Hematopoietic multipotent progenitor cell treated with erythropoietin and hydrocortisone succinate and interleukin-3 and kit ligand, for 17 days (in vitro differentiated cells): Measurements from ENCODE around the gene DHRS9.
A peak's percentile ranks its signal among the peaks of the same experiment; 100 is the strongest.
"Not testable (repeated sequence)": the region's sequence is repeated elsewhere in the genome, so short reads cannot be mapped to it uniquely, and the experiment has no call there.

Experiments
- DNase-seq: peaks from one replicate; pipeline ENCODE4 v3.0.0-alpha.2; 2015; ENCODE audit warnings: low spot score

Gene DHRS9

GRCh38 chr2:169136428-169136827, 67.1 kb downstream of the DHRS9 start:
- DNase-seq = not testable (repeated sequence)

GRCh38 chr2:169136885-169137534, 67.6 kb downstream of the DHRS9 start:
- no peak for DNase-seq

DNA sequence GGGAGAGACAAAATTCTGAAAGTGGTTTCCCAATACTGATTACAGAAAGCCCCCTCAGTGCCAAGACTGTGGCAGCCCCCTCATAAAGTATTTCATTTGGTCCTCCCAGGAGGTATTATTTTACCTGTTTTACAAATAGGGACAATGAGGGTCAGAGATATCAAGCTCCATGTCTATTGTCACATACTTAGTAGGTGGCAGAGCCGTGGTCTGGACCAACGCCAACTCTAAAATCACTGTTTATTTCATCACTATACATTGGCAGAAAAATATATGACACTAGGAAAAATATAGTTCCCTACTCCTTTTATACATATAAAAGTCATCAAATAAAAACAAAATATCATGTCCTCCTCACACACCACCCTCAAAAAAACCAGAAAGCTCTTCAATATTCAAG, 68.6 kb downstream of the DHRS9 start:
- no peak for DNase-seq

GRCh38 chr2:169139145-169139544, 69.8 kb downstream of the DHRS9 start:
- DNase-seq = no peak

DNA sequence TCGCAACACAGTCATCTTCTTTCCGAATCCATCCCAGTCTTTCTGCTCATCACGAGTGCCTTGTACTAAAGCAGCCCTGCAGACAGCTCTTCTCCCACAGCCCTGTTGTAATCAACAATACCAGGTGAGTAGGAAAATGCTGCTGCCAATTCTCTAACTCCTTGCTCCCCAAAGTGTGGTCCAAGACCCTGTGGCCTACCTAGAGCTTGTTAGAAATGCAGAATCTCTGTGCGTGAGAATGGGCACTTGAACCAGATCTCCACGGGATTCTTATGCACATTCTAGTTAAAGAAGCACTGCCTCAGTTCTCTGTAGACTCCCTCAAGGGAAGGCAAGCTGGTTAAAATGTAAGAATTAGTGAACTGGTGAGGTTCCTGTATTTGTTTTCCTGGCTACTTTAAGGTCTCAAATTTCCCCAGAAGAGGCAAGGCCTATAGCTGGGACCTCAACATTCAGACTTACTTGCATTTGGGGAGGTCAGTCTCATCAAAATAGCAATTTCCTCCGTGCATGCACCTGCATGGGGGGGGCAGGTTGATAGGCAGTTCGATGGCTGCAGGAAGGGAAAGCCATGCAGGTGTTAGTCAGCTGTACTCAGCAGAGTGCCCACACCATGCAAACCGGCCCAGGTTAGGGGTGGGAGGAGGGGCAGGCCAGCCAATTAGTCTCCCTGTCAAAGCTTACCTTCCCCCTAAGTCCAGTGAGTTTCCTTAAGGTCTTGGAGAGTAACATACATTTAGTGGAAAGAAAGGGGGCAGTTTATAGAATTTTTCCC, 70.8 kb downstream of the DHRS9 start:
- no peak for DNase-seq

- peak; percentile 56 for DNase-seq
These were observed 72.5 kb downstream of the DHRS9 start for GRCh38 chr2:169141713-169142352.

- DNase-seq = no peak
These were observed 74.6 kb downstream of the DHRS9 start for GRCh38 chr2:169143998-169144397.
